Mesodermal cell (in vitro differentiated cells): ENCODE data around the gene CDKL4. TPM values are rescaled to one million over a fixed set of nuclear protein-coding genes. Genes with fewer than 3 reads are reported as not detected.

ENCODE experiments used
- H3K27ac ChIP-seq: 2 replicates; pipeline ENCODE4 v1.7.0; 2013; ENCODE audit warnings: mild to moderate bottlenecking, low read depth, low read length, moderate library complexity; ENCODE audit not compliant: severe bottlenecking
- H3K36me3 ChIP-seq: 2 replicates; pipeline ENCODE4 v1.7.1; 2013; ENCODE audit warnings: mild to moderate bottlenecking, low read length, moderate library complexity; ENCODE audit not compliant: control insufficient read depth, insufficient read depth
- H3K4me1 ChIP-seq: one replicate; pipeline ENCODE4 v1.7.1; 2013; ENCODE audit warnings: mild to moderate bottlenecking, low read length; ENCODE audit not compliant: insufficient read depth, control insufficient read depth, poor library complexity, severe bottlenecking
- H3K4me3 ChIP-seq: 2 replicates; pipeline ENCODE4 v1.7.0; 2013; ENCODE audit warnings: low read length, control low read depth, mild to moderate bottlenecking; ENCODE audit not compliant: insufficient read depth, poor library complexity, severe bottlenecking; ENCODE audit errors: extremely low read depth
- H3K9me3 ChIP-seq: 2 replicates; pipeline ENCODE4 v1.7.1; 2013; ENCODE audit warnings: mild to moderate bottlenecking, low read length, moderate library complexity; ENCODE audit not compliant: control insufficient read depth
- WGBS, 2 experiments: methylation state at CpG; one replicate each; pipeline ENCODE4 v1.1.5; 2013; ENCODE audit warnings: missing lambda C conversion rate in 2 of 2; ENCODE audit not compliant: insufficient coverage in 2 of 2; 5-methylcytosine and 5-hydroxymethylcytosine counted together
- polyA plus RNA-seq, 2 experiments: library from polyadenylated mRNA; stranded (reverse); fragments of 50-300 nt; gene quantifications; one replicate each; pipeline ENCODE4 v1.2.3, GENCODE V29; 2013

Gene CDKL4
- polyA plus RNA-seq (2013, experiment 1 of 2) = 0.37 TPM
- 0.30 TPM for polyA plus RNA-seq (2013, experiment 2 of 2)

DNA sequence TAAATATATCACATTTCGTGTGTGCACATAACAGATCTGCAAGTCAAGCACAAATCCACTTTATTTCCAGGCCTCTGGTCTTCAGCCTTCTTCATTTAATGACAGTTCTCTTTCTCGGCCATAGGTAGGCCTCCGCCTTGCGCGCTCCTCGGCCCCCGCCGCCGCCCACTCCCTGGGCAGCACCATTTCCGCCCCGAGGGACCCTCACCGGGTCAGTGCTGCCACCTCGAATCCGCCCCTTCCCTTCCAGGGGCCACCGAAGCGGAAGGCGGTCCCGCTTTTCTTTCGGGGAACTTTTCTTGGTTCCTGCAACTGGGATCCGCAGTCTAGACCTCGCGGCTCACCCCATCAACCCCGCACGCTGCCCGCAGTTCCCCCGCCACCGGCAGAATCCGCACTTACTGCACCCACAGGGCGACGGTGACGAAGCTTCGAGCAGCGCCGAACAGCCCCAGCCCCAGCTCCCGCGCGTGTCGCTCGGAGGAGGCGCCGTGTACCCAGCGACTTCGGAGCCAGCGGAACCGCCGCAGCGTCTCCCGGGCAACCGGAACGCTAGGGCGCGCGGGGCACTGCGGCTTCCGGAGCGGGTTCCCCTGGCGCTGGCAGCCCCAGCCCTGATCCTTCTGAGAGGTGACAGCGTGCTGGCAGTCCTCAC lies at the start of gene CDKL4:
TSS of gene CDKL4 (minus strand) at position 502 of the 655 bp plus-strand sequence.
- H3K4me1 ChIP-seq = no peaks in the 10 kb centered on the region
- WGBS, 2 experiments = 92 to 95% methylated on average over 44 to 58 of the region's 58 CpGs
- peaks cover 6% of the 10 kb centered on the region for H3K36me3 ChIP-seq
- no peak within 1 kb of the TSS for H3K27ac ChIP-seq
- H3K4me3 ChIP-seq = no peak within 1 kb of the TSS
- H3K9me3 ChIP-seq = no peaks in the 10 kb centered on the region

- H3K27ac ChIP-seq = no peak overlapping the region
- WGBS, 2 experiments = 100% methylated on average over 1 to 5 of the region's 6 CpGs
- no peaks in the 10 kb centered on the region for H3K9me3 ChIP-seq
- no peaks in the 10 kb centered on the region for H3K4me1 ChIP-seq
- H3K36me3 ChIP-seq = peaks cover 53% of the 10 kb centered on the region
- no peak overlapping the region for H3K4me3 ChIP-seq
Observed at GRCh38 chr2:39290433-39290832, 46.7 kb upstream of the CDKL4 start.

DNA sequence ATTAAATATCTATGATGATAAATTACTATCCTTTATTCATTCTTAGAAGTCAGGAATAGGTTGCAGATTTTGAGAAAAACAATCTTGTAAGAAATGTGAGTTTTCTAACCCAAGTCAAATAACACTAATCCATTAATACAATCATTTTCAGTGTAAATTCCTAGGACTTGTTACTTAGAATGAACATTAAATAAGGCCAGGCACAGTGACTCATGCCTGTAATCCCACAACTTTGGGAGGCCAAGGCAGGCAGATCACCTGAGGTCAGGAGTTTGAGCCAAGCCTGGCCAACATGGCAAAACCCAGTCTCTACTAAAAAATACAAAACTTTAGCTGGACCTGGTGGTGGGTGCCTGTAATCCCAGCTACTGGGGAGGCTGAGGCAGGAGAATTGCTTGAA lies 45.8 kb upstream of the CDKL4 start:
- Histone ChIP-seq H3K4me3 (no peak overlapping the region), H3K27ac (no peak overlapping the region), H3K36me3 (peaks cover 57% of the 10 kb centered on the region), H3K4me1 (no peaks in the 10 kb centered on the region), H3K9me3 (no peaks in the 10 kb centered on the region)

DNA sequence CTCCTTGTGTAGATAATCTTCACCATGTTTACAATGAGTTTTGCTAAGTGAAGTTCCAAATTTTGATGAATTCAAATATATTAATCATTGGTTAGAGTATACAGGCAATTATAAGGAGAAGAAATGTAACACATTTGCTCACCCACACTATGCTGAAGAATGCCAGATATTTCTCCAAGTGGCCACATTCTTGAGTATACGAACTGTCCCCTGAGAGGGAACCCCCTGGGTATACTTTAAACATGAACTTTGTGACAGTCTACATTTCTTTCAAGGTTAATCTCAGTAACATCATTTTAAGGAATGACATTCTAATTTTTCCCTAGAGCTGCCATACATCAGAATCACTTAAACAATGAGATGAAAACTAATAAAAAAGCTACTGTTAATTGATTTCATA lies 39.8 kb upstream of the CDKL4 start:
- Histone ChIP-seq H3K4me1 (no peaks in the 10 kb centered on the region), H3K9me3 (no peaks in the 10 kb centered on the region), H3K4me3 (no peak overlapping the region), H3K36me3 (peaks cover 61% of the 10 kb centered on the region), H3K27ac (no peak overlapping the region)
- WGBS, 2 experiments = 86% methylated on average over 1 of the region's 1 CpG; no CpG with 5 or more reads in 1 of the 2 experiments

- peaks cover 64% of the 10 kb centered on the region for H3K36me3 ChIP-seq
- H3K4me1 ChIP-seq = no peaks in the 10 kb centered on the region
- H3K4me3 ChIP-seq = no peak overlapping the region
- WGBS, 2 experiments = 80 to 100% methylated on average over 2 of the region's 3 CpGs
- no peaks in the 10 kb centered on the region for H3K9me3 ChIP-seq
- H3K27ac ChIP-seq = no peak overlapping the region
Observed at GRCh38 chr2:39281391-39281790, 37.6 kb upstream of the CDKL4 start.

GRCh38 chr2:39275016-39275415 lies 31.2 kb upstream of the CDKL4 start:
- peaks cover 59% of the 10 kb centered on the region for H3K36me3 ChIP-seq

DNA sequence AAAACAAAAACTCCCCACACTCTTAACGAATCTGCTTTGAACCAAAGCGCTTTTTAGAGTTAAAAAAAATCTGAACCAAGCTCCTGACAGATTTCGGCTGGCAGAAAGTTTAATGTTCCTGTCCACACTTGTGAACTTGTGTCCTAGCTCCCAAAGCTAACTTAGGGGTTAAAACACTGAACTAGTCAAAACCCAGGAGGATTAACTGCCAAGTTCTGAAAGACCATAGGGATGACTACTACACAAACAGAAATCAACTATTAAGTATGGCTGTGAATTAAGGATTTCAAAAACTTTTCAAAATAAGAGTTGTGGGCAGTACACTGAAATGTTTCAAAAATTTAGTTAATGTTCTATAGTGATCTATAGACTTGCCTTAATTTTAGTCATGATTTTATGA lies 26.2 kb upstream of the CDKL4 start:
- no peak overlapping the region for H3K4me3 ChIP-seq
- 100% methylated on average over 2 to 3 of the region's 3 CpGs for WGBS, 2 experiments
- H3K9me3 ChIP-seq = no peaks in the 10 kb centered on the region
- no peak overlapping the region for H3K27ac ChIP-seq
- no peaks in the 10 kb centered on the region for H3K4me1 ChIP-seq
- H3K36me3 ChIP-seq = peaks cover 31% of the 10 kb centered on the region

More at GRCh38 chr2:39275016-39275415, 31.2 kb upstream of the CDKL4 start:
- no peak overlapping the region for H3K27ac ChIP-seq
- no peaks in the 10 kb centered on the region for H3K9me3 ChIP-seq
- H3K4me1 ChIP-seq = no peaks in the 10 kb centered on the region
- no peak overlapping the region for H3K4me3 ChIP-seq
- WGBS, 2 experiments = 80% methylated on average over 1 of the region's 1 CpG; no CpG with 5 or more reads in 1 of the 2 experiments

GRCh38 chr2:39266916-39267434 lies 23.2 kb upstream of the CDKL4 start:
- Histone ChIP-seq H3K4me3 (no peak overlapping the region), H3K27ac (no peak overlapping the region), H3K9me3 (no peaks in the 10 kb centered on the region), H3K36me3 (peaks cover 36% of the 10 kb centered on the region), H3K4me1 (no peaks in the 10 kb centered on the region)
- 67% methylated on average over 1 of the region's 3 CpGs; no CpG with 5 or more reads in 1 of the 2 experiments for WGBS, 2 experiments

GRCh38 chr2:39266139-39266805 lies 22.5 kb upstream of the CDKL4 start:
- Histone ChIP-seq H3K9me3 (no peaks in the 10 kb centered on the region), H3K4me3 (no peak overlapping the region), H3K4me1 (no peaks in the 10 kb centered on the region), H3K36me3 (peaks cover 31% of the 10 kb centered on the region), H3K27ac (no peak overlapping the region)
- 97 to 100% methylated on average over 1 to 2 of the region's 3 CpGs for WGBS, 2 experiments

- Histone ChIP-seq H3K4me3 (no peak overlapping the region), H3K36me3 (peaks cover 34% of the 10 kb centered on the region), H3K4me1 (no peaks in the 10 kb centered on the region), H3K9me3 (no peaks in the 10 kb centered on the region), H3K27ac (no peak overlapping the region)
- 100% methylated on average over 1 of the region's 2 CpGs for WGBS, 2 experiments
Observed at GRCh38 chr2:39265315-39265714, 21.5 kb upstream of the CDKL4 start.

- no peaks in the 10 kb centered on the region for H3K4me1 ChIP-seq
- 86 to 89% methylated on average over 1 of the region's 1 CpG for WGBS, 2 experiments
- H3K9me3 ChIP-seq = no peaks in the 10 kb centered on the region
- no peak overlapping the region for H3K4me3 ChIP-seq
- H3K36me3 ChIP-seq = peaks cover 37% of the 10 kb centered on the region
- H3K27ac ChIP-seq = no peak overlapping the region
Observed at GRCh38 chr2:39264733-39265132, 21.0 kb upstream of the CDKL4 start.
